NCI-H187 (cell line): Measurements from ENCODE around the gene PITPNB.

ENCODE experiments used
- DNase-seq, 2 experiments: peaks; one replicate each; lab custom pipeline; 2025; lab: John Stamatoyannopoulos, UW

PITPNB gene

DNA sequence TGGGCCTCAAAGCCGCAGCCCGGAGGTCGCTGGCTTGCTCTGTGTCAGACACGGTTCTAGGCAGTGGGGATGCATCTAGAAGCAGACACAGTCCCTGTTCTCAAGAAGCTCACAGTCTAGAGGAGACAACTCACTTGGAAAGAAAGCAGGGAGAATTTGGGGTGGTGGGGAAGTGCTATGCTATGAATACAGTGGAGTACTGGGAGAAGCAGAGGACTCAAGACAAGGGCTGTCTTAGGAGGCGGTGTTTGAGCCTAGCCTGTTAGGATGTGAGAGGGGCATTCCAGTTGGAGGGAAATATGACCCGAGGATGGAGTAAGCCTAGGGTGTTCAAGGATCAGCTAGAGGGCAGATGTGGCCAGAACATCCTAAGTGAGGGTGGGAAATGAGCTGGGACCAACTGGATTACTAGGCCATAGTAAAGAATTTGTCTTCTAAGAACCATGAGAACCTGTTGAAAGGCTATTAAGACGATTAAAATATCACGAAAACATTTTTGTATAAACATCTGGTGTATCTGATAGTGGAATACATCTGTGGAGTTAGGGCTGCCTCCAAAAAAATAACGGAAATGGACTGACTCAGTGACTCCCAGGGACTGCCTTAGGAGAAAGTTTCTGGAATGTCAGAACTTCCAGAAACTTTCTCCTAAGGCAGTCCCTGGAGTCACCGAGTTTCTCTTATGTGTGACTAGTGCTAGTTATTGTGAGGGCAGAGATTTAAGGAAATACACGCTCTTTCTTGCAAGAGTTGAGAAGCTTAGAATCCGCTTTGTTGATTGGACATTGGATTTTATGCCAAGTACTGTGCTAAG lies 1.1 kb upstream of the PITPNB start:
- DNase-seq, result peak in 1 of 2 experiments; percentile 2

DNA sequence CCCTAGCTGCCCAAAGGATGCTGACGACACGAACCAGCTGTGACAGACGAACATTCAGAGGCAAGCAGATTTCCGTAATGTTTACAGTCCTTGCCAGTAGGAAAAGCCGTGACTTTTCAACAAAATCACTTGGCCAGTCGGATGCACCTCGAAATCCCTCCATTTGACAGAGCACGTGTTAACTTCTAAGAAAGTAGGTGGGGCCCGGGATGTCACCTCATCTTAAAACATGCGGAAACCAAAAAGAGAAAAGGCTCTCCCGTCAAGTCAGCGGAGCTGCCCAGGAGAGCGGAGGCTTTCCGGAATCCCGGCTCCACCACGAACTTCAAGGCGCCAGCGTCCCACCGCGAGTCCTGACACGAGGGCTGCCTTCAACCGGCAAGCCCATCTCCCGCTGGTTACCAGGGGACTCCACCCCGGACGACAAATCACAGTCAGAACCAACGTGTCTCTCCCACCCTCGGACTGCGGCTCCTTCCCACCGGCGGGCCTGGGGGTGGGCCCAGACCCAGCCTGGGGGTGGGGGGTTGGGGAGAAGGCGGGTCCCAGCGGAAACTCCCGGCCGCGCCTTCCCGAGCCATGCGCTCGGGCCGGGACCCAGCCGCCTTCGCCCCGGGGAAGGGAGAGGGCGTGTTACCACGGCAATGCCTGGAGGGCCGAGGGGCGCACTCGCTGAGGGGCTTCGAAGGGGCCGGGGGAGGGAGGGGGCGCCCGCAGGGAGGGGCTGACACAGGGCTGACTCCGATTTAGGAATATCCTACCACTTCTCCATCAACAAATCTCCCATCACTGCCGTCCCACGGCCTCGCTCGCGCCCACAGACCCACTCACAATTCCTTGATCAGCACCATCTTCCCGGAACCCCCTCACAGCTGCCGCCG lies 475 bp downstream of the PITPNB start:
- DNase-seq, result no peak

DNA sequence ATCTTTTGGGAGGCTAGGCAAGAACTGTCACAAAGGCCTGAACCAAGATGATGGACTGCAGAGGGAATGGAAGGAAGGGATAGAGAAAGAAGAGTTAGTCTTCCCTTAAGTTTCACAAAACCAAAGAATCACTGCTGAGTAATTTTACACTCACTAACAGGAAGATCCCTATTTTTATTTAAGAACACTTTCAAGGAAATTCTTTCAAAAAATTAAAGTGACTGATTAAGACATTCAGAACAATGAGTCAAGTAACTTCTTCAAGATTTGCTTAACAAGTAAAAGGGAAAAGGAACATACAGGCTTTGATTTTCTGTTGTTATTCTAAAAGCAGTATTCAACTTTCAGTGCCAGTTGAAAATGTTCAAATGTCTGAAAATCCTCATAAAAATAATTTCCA lies 3.1 kb downstream of the PITPNB start:
- no peak for DNase-seq

DNA sequence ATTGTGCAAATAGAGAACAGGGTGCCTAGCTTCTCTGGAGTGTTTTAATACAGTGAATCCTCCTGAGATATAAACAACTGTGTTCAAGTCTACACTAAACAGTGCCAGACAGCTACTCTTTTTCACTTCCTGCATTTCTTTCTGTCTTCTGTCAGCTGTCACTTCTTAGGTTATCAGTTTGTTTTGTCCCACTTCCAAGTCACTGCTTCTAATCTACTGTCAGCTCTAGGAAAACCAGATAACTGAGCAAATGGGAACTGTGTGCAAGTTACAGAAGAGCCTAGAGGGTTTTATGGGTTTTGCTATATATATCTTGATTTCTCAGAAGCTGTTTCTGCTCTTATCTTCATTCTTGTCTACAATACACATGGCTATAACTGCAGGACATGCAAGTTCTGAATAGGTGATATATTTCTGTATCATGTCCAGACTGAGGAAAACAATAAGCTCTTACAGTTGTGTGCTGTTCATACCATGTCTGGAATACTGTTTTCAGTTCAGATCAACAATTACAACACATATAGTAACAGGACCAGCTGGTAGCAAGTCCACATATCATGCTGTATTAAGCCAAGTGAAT lies 5.8 kb downstream of the PITPNB start:
- no peak for DNase-seq

DNA sequence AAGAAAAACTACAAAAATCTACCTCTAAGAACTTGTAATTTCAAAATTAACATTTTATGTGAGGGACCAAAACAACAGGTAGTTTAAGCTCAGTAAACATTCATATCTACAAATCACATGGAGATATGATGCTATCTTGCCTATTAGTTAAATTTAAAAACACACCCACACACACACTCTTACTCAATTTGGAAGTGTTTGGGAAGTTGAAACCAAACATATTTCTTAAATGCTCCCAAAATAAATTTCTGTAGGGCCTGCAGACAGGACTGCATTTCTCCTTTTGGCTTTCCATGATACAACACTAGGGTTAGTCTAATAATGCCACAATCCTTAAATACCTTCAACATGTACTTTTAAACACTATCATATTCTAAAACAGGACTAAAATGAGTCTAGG lies 7.0 kb downstream of the PITPNB start:
- DNase-seq, result no peak

DNA sequence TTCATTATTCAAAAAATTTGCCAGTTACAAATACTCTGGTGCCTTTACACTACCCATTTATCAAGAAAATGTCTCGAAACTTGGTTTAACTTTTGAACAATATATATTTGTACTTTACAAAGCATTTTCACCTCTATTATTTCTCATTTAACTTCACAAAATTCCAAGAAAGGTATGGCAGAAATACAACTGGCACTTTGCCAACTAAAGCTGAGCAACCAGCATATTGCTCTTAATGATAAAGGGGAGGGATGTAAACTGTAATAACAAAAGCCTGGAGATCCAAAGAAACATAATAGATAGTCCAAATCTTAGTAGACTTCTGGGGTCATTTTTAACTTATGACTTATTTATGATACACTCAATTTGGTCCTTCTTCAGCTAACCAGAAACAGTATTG lies 7.7 kb downstream of the PITPNB start:
- DNase-seq, result no peak

DNA sequence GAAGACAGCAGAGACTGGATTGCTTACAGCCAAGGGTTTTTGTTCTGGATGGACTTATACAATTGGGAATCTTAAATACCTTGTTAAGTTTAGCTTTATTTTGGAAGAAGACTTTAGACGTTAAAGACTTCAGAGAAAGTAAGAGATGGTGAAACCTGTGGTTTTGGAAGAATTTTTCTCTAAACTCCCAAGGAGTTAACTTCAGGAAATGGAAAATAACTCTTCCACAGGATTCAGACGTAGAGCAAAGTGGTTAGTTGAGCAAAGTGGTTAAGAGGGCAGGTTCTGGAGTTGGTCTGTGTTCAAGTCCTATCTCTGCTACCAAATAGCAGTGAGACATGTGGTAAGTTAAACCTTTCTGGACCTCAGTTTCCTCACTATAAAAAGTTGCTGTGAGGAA lies 12.8 kb downstream of the PITPNB start:
- no peak for DNase-seq

DNA sequence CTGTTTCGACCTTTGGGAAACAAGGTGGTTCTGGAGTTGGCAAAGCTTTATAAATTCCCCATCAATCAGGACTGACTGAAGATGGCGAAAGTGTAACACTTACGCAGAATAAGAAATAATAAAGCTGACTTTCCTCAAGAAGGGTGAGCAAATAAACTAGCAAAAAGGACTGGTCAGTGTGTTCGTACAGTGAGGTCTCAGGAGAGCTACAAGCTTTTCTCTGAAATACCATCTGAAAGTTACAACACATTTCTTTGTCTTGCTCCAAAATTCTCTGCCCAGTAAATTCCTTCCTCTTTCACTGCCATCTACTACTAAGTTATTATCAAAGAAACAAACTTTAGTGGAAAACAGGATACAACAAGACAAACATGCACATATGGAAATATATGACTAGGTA lies 13.4 kb downstream of the PITPNB start:
- no peak for DNase-seq

DNA sequence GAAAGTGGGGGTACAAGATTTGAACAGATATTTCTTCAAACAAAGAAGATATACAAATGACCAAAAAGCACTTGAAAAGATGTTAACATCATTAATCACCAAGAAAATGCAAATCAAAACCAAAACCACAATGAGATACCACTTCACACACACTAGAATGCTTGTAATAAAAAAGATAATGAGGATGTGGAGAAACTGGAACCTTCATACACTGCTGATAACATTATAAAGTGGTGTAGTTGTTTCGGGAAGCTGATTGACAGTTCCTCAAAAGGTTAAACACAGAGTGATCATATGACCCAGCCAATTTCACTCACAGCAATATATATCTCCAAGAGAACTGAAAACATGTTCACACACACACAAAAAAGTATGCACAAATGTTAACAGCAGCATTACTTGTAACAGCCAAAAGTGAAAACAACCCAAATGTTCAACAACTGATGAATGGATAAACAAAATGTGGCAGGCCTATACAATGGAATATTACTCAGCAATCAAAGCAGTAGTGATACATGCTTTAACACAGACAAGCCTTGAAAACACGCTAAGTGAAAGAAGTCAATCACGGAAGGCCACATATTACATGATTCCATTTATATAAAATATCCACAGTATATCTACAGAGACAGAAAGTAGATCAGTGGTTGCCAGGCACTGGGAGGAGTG lies 15.1 kb downstream of the PITPNB start:
- no peak for DNase-seq

DNA sequence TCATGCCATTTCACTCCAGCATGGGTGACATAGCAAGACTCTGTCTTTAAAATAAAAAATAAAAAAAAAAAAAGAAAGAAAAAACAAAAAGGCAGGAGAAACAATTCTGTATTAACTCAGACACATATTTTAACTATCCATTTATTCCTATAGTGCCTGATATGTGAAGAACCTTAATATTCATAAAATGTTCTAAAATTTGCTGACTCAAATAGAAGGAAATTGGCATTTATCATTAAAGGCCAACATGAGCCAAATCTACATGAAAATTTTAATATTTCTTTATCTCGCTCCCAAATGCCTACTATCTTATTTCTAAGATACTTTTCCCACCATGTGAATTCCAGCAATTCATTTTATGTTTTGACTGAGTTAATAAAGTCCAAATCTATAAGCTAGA lies 18.9 kb downstream of the PITPNB start:
- no peak for DNase-seq

DNA sequence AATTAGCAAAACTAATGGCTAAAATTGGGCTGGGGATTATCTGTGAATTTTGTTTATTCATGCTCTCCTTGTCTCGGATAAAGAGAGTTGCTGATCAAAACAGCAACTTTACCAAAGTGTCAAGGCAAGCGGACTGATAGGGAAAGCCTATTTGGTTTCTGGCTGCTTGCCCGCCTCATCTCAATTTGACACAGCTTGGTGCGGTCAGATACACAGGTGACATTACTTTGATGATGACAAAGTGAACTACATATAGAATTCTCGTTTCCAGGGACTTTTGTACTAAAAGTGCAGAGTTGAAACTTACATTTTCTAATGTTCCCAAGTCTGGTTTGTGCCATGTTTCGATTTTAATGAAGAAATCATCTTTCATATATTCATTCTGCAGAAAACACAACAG lies 22.8 kb downstream of the PITPNB start:
- no peak for DNase-seq

DNA sequence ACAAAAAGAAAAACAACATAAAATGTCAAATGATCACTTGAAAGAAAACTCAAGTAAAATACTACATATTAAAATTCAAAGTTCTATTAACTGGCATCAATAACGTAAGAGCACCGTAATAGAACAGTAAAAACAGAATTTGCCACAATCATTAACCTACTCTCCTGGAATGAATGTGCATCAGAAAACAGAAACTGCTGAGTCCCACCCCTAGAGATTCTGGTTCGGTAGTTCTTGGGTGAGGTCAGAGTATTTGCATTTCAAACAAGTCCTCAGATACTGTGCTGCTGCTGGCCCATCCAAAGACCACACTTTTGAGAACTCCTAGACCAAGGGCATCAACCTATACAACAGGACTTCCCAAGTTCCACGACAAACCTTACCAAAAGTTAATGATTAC lies 23.5 kb downstream of the PITPNB start:
- no peak for DNase-seq

DNA sequence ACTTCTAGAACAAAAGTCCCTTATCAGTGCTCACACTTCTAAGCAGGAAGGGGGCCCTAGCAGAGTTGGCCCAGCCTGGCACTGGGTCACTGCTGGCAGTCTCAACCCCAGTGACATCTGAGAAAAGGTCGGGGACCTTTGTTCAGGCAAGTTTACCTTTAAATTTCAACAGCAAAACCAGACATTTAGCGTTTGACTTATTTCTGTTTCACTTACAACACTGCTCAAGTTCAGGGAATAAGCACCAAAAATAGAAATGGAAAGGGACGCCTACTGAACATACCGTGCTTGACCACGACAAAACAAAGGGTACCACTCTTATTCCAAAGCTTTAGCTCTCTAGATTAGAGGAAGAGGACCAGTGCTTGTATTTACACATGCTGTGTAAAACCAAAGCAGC lies 26.2 kb downstream of the PITPNB start:
- no peak for DNase-seq

DNA sequence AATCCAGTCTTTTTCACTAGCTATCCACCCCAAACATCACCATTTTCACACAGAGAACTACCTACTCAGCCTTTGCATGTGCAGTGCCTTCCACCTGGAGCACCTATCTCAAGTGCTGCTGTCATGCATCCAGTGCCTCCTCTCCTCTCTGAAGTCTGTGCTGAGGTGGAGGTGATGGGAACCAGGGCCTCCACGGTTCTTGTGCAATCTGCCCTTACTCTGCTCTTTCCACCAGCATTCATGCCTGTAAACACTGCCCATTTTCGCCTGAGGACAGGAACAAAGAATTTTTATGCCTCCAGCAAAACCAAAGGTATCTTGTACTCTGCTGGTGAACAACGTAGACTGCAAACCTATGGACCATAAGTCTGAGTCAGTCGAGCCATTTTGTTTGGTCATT lies 27.0 kb downstream of the PITPNB start:
- no peak for DNase-seq

DNA sequence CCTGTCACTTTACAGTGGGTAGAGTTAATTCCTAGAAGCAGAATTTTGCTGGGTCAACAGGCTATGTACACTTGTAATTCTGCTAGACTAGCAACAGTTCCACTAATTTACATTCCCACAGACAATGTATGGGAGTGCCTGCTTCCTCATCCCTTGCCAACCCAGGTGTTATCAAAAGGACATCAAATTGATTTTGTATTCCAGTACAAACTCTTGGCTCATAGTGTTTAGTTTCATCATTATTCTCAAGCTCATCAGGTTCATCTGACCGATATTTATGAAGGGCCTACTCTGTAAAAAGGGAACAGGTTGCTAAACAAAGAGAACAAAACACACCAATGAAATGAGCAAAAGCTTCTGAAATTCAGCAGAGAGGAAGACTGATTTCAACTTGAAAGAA lies 30.7 kb downstream of the PITPNB start:
- no peak for DNase-seq

DNA sequence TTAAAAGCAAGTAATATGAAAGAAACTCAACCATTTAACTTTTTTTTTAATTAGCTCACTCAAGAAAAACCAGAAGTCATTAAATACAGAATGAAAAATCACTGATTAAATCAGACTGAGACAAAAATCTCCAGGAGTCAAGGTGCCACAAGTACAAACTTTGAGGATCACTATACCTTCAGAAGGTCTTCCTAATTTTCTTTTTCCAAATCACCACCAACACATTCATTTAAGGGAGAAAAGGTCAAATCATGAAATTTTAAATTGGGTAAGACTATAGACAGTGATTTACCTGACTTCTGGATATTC lies 32.3 kb downstream of the PITPNB start:
- no peak for DNase-seq

DNA sequence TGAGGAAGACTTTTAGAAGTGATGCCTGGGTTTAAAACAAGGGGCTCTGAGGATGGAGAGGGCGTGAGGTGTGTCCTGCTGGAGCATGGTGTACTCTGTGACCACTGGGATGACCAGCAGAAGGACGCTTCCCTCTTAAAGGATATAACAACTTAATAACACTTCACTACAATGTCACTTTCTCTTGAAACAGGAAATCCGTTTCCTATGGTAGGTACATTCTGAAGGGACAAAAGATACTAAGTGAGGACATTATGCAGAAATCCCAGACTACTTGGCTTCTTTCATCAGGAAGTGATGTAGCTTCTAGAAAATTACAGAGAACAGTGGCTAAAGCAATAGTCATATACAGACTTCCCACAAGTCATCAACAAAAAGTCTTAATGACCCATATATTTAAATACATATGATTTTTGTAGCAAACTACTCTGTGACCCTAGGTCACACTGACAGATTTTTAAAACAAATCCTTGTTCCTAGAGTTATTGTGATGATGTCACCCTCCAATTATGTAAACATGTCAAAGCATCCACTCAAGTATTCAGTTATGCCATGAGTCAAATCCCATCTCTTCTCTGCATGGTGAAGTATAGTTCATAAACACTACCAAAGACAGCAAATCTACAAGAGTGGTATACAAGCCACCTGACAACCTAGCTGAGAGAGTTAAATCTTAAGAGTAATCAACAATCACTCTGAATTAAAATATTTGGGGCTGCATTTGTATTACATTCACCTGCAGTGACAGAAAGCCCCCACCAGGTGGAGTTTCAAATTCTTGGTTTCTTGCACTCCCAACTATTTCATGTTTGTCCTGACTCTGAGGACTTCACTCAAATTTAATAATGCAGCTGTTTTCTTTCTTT lies 32.8 kb downstream of the PITPNB start:
- DNase-seq, result no peak

DNA sequence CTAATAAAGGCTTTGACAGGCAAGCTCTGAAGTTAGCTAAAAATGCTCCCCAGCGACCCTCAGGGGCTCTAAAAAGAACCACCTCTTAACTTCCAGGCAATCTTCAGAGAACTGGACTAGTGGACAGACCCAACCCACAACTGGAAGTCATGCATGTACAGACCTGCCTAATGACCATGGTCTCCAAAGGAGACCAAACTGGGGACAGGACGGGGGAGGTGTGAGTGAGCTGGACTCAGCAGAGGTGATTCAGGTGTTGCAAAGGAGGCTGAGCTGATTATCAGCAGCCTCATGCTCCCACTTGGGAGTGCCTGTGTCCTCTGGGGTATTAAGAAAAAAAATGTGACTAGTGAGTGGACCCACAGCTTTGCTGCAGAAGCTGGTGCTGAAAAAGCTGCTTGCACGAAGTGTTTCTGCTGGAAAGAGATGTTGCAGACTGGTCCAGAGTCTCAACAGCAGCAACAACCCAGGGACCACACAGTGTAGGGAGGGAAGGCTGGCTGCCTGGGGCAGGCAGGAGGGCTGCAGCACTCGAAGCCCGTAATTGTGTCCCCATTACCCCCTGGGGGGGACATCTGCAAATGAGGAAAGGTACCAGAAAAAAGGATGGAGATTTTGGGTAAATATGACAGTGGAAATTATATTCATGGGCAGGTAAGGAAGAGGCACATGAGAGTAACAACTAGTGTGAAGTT lies 35.3 kb downstream of the PITPNB start:
- no peak for DNase-seq

DNA sequence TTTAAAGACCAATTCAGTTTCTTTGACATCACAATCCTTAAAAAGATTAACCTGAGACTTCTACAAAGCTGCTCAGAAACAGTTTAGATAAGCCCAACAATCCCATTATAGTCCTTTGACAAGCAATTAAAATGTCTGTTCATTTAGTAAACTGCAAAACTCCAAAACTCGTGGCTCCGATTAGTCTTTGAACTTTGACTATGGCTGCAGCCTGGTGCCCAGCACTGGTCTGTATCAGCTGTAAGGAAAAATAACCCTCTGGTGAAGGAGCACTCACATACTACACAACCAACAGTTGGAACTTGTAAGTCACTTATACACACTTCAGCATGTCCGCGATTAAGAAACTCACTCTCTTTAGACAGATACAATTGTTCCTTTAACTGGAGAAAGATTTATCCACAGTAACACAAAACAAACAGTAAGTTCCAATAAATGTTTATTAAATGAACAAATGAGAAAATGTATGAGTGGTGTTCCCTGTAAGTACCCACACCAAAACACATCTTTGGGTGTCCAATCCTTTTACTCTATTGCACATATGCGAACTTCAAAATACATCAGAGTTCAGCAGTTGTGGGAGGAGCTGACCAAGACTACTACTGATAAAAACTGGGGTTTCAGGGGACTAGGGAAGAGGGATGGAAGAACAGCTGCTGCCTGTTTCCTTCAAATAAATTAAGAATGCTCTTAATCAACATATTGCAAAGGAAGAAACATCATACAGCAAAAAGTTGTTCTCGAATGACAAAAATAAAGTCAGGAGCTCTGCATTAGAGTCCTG lies 36.4 kb downstream of the PITPNB start:
- DNase-seq, result no peak

DNA sequence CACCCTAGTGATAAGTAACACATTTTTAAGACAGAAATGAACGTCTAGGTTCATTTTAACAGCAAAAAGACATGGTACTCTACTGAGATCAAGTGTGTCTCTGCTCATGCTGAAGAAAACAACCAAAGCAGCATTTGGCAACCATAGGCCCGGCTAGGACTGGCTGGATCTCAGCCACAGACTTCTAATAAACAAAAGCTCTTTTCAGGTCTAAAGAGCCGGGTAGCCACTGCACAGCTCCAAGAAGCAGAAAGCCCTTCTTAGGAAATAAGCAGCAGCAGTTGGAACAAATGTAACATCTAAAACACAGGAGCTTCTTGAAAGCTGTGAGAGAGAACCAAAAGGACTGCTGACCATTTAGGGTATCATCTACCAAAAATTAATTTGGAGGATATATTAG lies 37.6 kb downstream of the PITPNB start:
- no peak for DNase-seq
